Measurements from ENCODE around the gene FAM222B. TPM values are rescaled to one million over a fixed set of nuclear protein-coding genes. Genes with fewer than 3 reads are reported as not detected.
"Not testable (repeated sequence)": the region's sequence is repeated elsewhere in the genome, so short reads cannot be mapped to it uniquely, and the experiment has no call there.

Gene FAM222B
- total and polyA plus RNA-seq, 12 donors = 4.9 to 18.3 (median 13.4) TPM

GRCh38 chr17:28811651-28812090 is 30.9 kb downstream of the FAM222B start:
- peak overlapping the region in 4 of 5 donors; percentile 73 to 94 (median 90) for H3K27ac ChIP-seq
- peaks cover 19 to 37% of the 10 kb centered on the region in 2 donors for H3K4me1 ChIP-seq (replicated peaks in 1 of 2)
- 6 to 8% (median 8%) methylated on average over 6 of the region's 6 CpGs for WGBS, 4 donors
- intact Hi-C loops (cut with DNase I) = no loop called here
- peak overlapping the region; percentile 32 to 87 (median 80) for H3K4me3 ChIP-seq
- H3K9me3 ChIP-seq (replicated peaks in 1 of 3) = no peaks in the 10 kb centered on the region
- no peak for DNase-seq
- no peaks in the 10 kb centered on the region for H3K36me3 ChIP-seq (replicated peaks in 1 of 2)
- TF ChIP-seq POLR2A (IDR thresholded peaks at IDR 0.05) (no peak), CTCF (IDR thresholded peaks at IDR 0.05) (no peak)
- H3K27me3 ChIP-seq = no peaks in the 10 kb centered on the region

- intact Hi-C loops (cut with DNase I) = no loop called here
- Histone ChIP-seq H3K4me1 (replicated peaks in 1 of 2) (peaks cover 19 to 41% of the 10 kb centered on the region in 2 donors), H3K9me3 (replicated peaks in 1 of 3) (no peaks in the 10 kb centered on the region), H3K4me3 (no peak overlapping the region), H3K36me3 (replicated peaks in 1 of 2) (no peaks in the 10 kb centered on the region), H3K27me3 (no peaks in the 10 kb centered on the region), H3K27ac (no peak overlapping the region)
- 93 to 97% (median 95%) methylated on average over 1 of the region's 1 CpG for WGBS, 4 donors
- TF ChIP-seq CTCF (IDR thresholded peaks at IDR 0.05) = no peak
- no peak for TF ChIP-seq POLR2A (IDR thresholded peaks at IDR 0.05)
- DNase-seq = no peak
Measured at GRCh38 chr17:28810437-28810836, 32.2 kb downstream of the FAM222B start.

GRCh38 chr17:28807925-28808634 is 34.5 kb downstream of the FAM222B start:
- no peak overlapping the region for H3K4me3 ChIP-seq
- H3K4me1 ChIP-seq (replicated peaks in 1 of 2) = peaks cover 19 to 38% of the 10 kb centered on the region in 2 donors
- DNase-seq = peak; percentile 31 to 62 (median 51)
- TF ChIP-seq CTCF (IDR thresholded peaks at IDR 0.05) (no peak), POLR2A (IDR thresholded peaks at IDR 0.05) (peak in 1 of 2 donors; percentile 31)
- intact Hi-C loops (cut with DNase I) = no loop called here
- peak overlapping the region; percentile 14 to 80 (median 67) for H3K27ac ChIP-seq
- no peaks in the 10 kb centered on the region for H3K9me3 ChIP-seq (replicated peaks in 1 of 3)
- H3K27me3 ChIP-seq = no peaks in the 10 kb centered on the region
- 7 to 10% (median 9%) methylated on average over 2 of the region's 2 CpGs for WGBS, 4 donors
- peaks cover 0 to 5% of the 10 kb centered on the region in 2 donors for H3K36me3 ChIP-seq (replicated peaks in 1 of 2)

GRCh38 chr17:28796062-28796461 is 46.5 kb downstream of the FAM222B start:
- DNase-seq = no peak
- no peaks in the 10 kb centered on the region for H3K36me3 ChIP-seq (replicated peaks in 1 of 2)
- no peak overlapping the region for H3K4me3 ChIP-seq
- TF ChIP-seq CTCF (IDR thresholded peaks at IDR 0.05) (no peak), POLR2A (IDR thresholded peaks at IDR 0.05) (no peak)
- 80 to 90% (median 86%) methylated on average over 2 of the region's 2 CpGs for WGBS, 4 donors
- intact Hi-C loops (cut with DNase I) = no loop called here
- no peaks in the 10 kb centered on the region for H3K4me1 ChIP-seq (replicated peaks in 1 of 2)
- no peaks in the 10 kb centered on the region for H3K9me3 ChIP-seq (replicated peaks in 1 of 3)
- no peak overlapping the region for H3K27ac ChIP-seq
- H3K27me3 ChIP-seq = no peaks in the 10 kb centered on the region

GRCh38 chr17:28794846-28795441 is 47.6 kb downstream of the FAM222B start:
- 92 to 96% (median 95%) methylated on average over 14 of the region's 14 CpGs for WGBS, 4 donors
- H3K36me3 ChIP-seq (replicated peaks in 1 of 2); H3K4me1 ChIP-seq (replicated peaks in 1 of 2); H3K27ac ChIP-seq; H3K27me3 ChIP-seq; DNase-seq; H3K4me3 ChIP-seq; intact Hi-C loops (cut with DNase I); H3K9me3 ChIP-seq (replicated peaks in 1 of 3): not testable (repeated sequence)
